ENCODE data around the gene SURF2. TPM values are rescaled to one million over a fixed set of nuclear protein-coding genes. Genes with fewer than 3 reads are reported as not detected.

SURF2 gene
- total RNA-seq, 1 experiment from 2014 or later: 39.5 TPM

- intact Hi-C loops (cut with micrococcal nuclease): no loop called here
- DNase-seq (ENCODE audit: unreplicated experiment): no peak
- ChIA-PET POLR2A (interaction anchor here (0.6 kb wide), 1 partner anchor 335 kb away, joined by 3 read pairs; no protein-coding TSS in a partner anchor), CTCF (interaction anchor here (0.6 to 1.0 kb wide), 3 partner anchors 11 to 157 kb away, joined by 3 read pairs; no protein-coding TSS in a partner anchor)
- peaks cover 31% of the 10 kb centered on the region for H3K36me3 Mint-ChIP-seq (ENCODE audit: insufficient read depth, unreplicated experiment)
- H3K9me3 Mint-ChIP-seq (ENCODE audit: unreplicated experiment): no peaks in the 10 kb centered on the region
- no TSS peak for BruUV-seq (replicated peaks)
- H3K4me1 Mint-ChIP-seq (ENCODE audit: insufficient read depth, unreplicated experiment): no peaks in the 10 kb centered on the region
- H3K27me3 Mint-ChIP-seq (ENCODE audit: insufficient read depth, unreplicated experiment): no peaks in the 10 kb centered on the region
- TF ChIP-seq CTCF (IDR thresholded peaks at IDR 0.05; ENCODE audit: unreplicated experiment): no peak
- H3K4me3 Mint-ChIP-seq (ENCODE audit: unreplicated experiment): no peak overlapping the region
- no peak overlapping the region for H3K27ac Mint-ChIP-seq (ENCODE audit: low read depth, unreplicated experiment)
Observed at GRCh38 chr9:133341369-133342068, 14.8 kb upstream of the SURF2 start.

- Mint-ChIP-seq H3K27ac (ENCODE audit: low read depth, unreplicated experiment) (no peak overlapping the region), H3K9me3 (ENCODE audit: unreplicated experiment) (no peaks in the 10 kb centered on the region), H3K4me1 (ENCODE audit: insufficient read depth, unreplicated experiment) (peaks cover 4% of the 10 kb centered on the region), H3K4me3 (ENCODE audit: unreplicated experiment) (no peak overlapping the region), H3K36me3 (ENCODE audit: insufficient read depth, unreplicated experiment) (peaks cover 36% of the 10 kb centered on the region), H3K27me3 (ENCODE audit: insufficient read depth, unreplicated experiment) (no peaks in the 10 kb centered on the region)
- ChIA-PET POLR2A (no interaction called here), CTCF (interaction anchor here (0.6 to 1.0 kb wide), 3 partner anchors 11 to 158 kb away, joined by 3 read pairs; no protein-coding TSS in a partner anchor)
- no peak for DNase-seq (ENCODE audit: unreplicated experiment)
- BruUV-seq (replicated peaks): no TSS peak
- intact Hi-C loops (cut with micrococcal nuclease): no loop called here
- TF ChIP-seq CTCF (IDR thresholded peaks at IDR 0.05; ENCODE audit: unreplicated experiment): peak; percentile 8
Observed at GRCh38 chr9:133342069-133342406, 14.3 kb upstream of the SURF2 start.

GRCh38 chr9:133342570-133342969 lies 13.8 kb upstream of the SURF2 start:
- POLR2A ChIA-PET: interaction anchor here (0.7 to 1.8 kb wide), 2 partner anchors 13 to 14 kb away, joined by 3 to 6 read pairs; partner anchors contain the start of genes SURF1 and SURF2
- Mint-ChIP-seq H3K4me1 (ENCODE audit: insufficient read depth, unreplicated experiment) (peaks cover 6% of the 10 kb centered on the region), H3K36me3 (ENCODE audit: insufficient read depth, unreplicated experiment) (peaks cover 39% of the 10 kb centered on the region), H3K27me3 (ENCODE audit: insufficient read depth, unreplicated experiment) (no peaks in the 10 kb centered on the region), H3K9me3 (ENCODE audit: unreplicated experiment) (no peaks in the 10 kb centered on the region), H3K27ac (ENCODE audit: low read depth, unreplicated experiment) (no peak overlapping the region), H3K4me3 (ENCODE audit: unreplicated experiment) (no peak overlapping the region)
- no peak for TF ChIP-seq CTCF (IDR thresholded peaks at IDR 0.05; ENCODE audit: unreplicated experiment)
- intact Hi-C loops (cut with micrococcal nuclease): no loop called here
- no peak for DNase-seq (ENCODE audit: unreplicated experiment)
- CTCF ChIA-PET: interaction anchor here (0.8 to 2.3 kb wide), 2 partner anchors 13 to 156 kb away, joined by 3 to 6 read pairs; no protein-coding TSS in a partner anchor
- BruUV-seq (replicated peaks): no TSS peak

- BruUV-seq (replicated peaks): no TSS peak
- POLR2A ChIA-PET: interaction anchor here (1.8 kb wide), 1 partner anchor 12 kb away, joined by 6 read pairs; the partner anchor contains the start of genes SURF1 and SURF2
- Mint-ChIP-seq H3K4me3 (ENCODE audit: unreplicated experiment) (no peak overlapping the region), H3K36me3 (ENCODE audit: insufficient read depth, unreplicated experiment) (peaks cover 47% of the 10 kb centered on the region), H3K27ac (ENCODE audit: low read depth, unreplicated experiment) (no peak overlapping the region), H3K9me3 (ENCODE audit: unreplicated experiment) (no peaks in the 10 kb centered on the region), H3K27me3 (ENCODE audit: insufficient read depth, unreplicated experiment) (no peaks in the 10 kb centered on the region), H3K4me1 (ENCODE audit: insufficient read depth, unreplicated experiment) (peaks cover 6% of the 10 kb centered on the region)
- DNase-seq (ENCODE audit: unreplicated experiment): no peak
- TF ChIP-seq CTCF (IDR thresholded peaks at IDR 0.05; ENCODE audit: unreplicated experiment): no peak
- CTCF ChIA-PET: interaction anchor here (0.5 to 2.3 kb wide), 3 partner anchors 157 to 259 kb away, joined by 3 to 6 read pairs (median 5); no protein-coding TSS in a partner anchor
- intact Hi-C loops (cut with micrococcal nuclease): no loop called here
Observed at GRCh38 chr9:133344071-133344470, 12.3 kb upstream of the SURF2 start.

All from MCF 10A (cell line).